Muscle layer of duodenum (tissue), 2 donors: Measurements from ENCODE around the gene PROSER1.

Source experiments
- H3K27ac ChIP-seq: one replicate; pipeline ENCODE4 v1.7.0; 2013; ENCODE audit warnings: mild to moderate bottlenecking, low read length
- H3K27me3 ChIP-seq: one replicate; pipeline ENCODE4 v1.7.0; 2013; ENCODE audit warnings: low read depth, mild to moderate bottlenecking, control low read depth, low read length
- H3K36me3 ChIP-seq, 2 donors: one replicate each; pipeline ENCODE4 v1.7.0; 2013; ENCODE audit warnings: low read length in 2 of 2, control low read depth in 1 of 2, mild to moderate bottlenecking in 1 of 2; ENCODE audit not compliant: insufficient read depth in 2 of 2, control insufficient read depth in 1 of 2
- H3K4me1 ChIP-seq, 2 donors: one replicate each; pipeline ENCODE4 v1.7.0; 2013; ENCODE audit warnings: low read length in 2 of 2, mild to moderate bottlenecking in 2 of 2, control low read depth in 1 of 2, moderate library complexity in 1 of 2; ENCODE audit not compliant: insufficient read depth in 2 of 2, control insufficient read depth in 1 of 2
- H3K4me3 ChIP-seq, 2 donors: one replicate each; pipeline ENCODE4 v1.7.0; 2013; ENCODE audit warnings: low read length in 2 of 2, low read depth in 1 of 2, mild to moderate bottlenecking in 1 of 2
- H3K9me3 ChIP-seq, 2 donors: one replicate each; pipeline ENCODE4 v1.7.0; 2013; ENCODE audit warnings: low read length in 2 of 2, control low read depth in 1 of 2, mild to moderate bottlenecking in 1 of 2; ENCODE audit not compliant: control insufficient read depth in 1 of 2
- donor health status: healthy.

PROSER1 gene

DNA sequence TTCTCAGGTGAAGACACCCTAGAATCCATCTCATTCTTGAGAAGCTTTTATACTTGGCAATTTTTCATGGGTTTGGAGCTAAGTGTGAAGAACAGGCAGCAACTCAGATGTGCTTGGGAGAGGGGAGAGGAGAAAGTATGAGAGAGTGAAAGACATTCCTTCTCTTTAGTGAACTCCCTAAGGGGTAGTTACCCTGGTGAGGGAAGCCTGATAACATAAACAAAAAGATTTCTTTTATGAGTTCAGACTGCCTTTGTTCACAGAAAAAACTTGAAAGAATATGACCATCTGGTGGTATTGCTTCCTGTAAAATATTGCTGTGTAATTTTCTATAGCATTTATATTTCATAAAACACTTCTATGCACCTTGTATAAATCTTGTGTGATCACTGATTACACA lies 47.2 kb downstream of the PROSER1 start, which contains the start of gene STOML3:
Gene STOML3, minus strand, starts transcription at position 139 of the 400 bp plus-strand sequence. Its CDS starts 110 bp downstream, at position 29.
- H3K9me3 ChIP-seq, result no peaks in the 10 kb centered on the region
- H3K27me3 ChIP-seq, result no peaks in the 10 kb centered on the region
- H3K36me3 ChIP-seq, result no peaks in the 10 kb centered on the region
- no peak within 1 kb of the TSS for H3K4me3 ChIP-seq
- H3K4me1 ChIP-seq, result no peaks in the 10 kb centered on the region
- H3K27ac ChIP-seq, result no peak within 1 kb of the TSS

- Histone ChIP-seq H3K4me3 (no peak overlapping the region), H3K9me3 (peaks cover 2 to 4% of the 10 kb centered on the region in 2 donors), H3K27ac (no peak overlapping the region)
Measured at GRCh38 chr13:38981096-38981495, 56.8 kb downstream of the PROSER1 start.

DNA sequence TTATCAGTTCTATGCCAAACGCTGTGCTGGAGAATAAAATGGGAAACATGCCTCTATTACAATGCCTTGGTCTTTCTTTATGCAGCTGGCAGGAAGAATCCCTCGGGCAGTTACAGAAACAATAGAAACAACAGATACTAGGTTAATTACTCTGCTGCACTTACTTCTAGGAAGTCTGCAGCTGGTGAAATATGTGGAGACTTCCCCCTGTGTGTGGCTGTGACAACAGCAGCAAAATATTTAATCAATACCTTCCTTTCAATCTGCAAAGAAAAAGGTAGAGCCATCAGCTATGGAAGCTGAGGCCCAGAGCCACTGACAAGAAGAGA lies 57.2 kb downstream of the PROSER1 start:
- H3K4me3 ChIP-seq, result no peak overlapping the region
- no peaks in the 10 kb centered on the region for H3K27me3 ChIP-seq
- no peaks in the 10 kb centered on the region for H3K36me3 ChIP-seq
- H3K9me3 ChIP-seq, result peaks cover 2 to 4% of the 10 kb centered on the region in 2 donors
- H3K4me1 ChIP-seq, result no peaks in the 10 kb centered on the region
- H3K27ac ChIP-seq, result no peak overlapping the region

More at GRCh38 chr13:38981096-38981495, 56.8 kb downstream of the PROSER1 start:
- Histone ChIP-seq H3K27me3 (no peaks in the 10 kb centered on the region), H3K4me1 (no peaks in the 10 kb centered on the region), H3K36me3 (no peaks in the 10 kb centered on the region)

- H3K36me3 ChIP-seq, result no peaks in the 10 kb centered on the region
- no peak overlapping the region for H3K27ac ChIP-seq
- no peak overlapping the region for H3K4me3 ChIP-seq
- no peaks in the 10 kb centered on the region for H3K4me1 ChIP-seq
- no peaks in the 10 kb centered on the region for H3K27me3 ChIP-seq
- H3K9me3 ChIP-seq, result peaks cover 2 to 4% of the 10 kb centered on the region in 2 donors
Measured at GRCh38 chr13:38979891-38980749, 57.8 kb downstream of the PROSER1 start.

DNA sequence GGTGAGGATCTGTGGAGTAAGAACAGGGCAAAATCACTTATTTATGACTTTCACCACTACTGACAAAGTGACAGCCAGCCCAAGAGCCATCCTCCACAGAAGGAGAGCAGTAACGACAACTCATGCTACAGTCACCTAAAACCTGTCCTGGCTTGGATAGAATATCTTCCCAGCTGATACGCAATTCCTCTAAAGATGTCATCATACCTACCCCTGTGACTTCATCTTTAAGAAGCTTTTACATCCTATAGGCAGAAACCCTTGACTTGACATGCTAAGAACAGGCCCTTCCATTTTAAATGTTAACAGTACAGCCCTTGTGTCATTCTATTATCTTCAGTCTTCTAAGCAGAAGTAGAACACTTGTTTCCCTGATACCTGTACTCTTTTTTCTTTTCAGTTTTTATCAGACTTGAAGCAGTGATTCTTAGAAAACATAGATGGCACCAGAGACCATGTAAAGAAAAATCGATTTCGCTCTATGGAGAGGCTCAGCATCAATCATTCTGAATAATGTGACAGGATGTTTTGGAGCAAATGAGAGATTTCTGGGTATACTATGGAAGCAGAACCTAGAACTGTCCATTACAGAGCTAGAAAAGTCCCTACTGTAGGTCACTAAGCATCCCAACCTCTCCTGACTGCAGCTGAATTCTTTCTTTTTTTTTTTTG lies 67.4 kb downstream of the PROSER1 start:
- H3K36me3 ChIP-seq, result no peaks in the 10 kb centered on the region
- H3K4me1 ChIP-seq, result no peaks in the 10 kb centered on the region
- no peak overlapping the region for H3K4me3 ChIP-seq
- no peak overlapping the region for H3K27ac ChIP-seq
- H3K27me3 ChIP-seq, result no peaks in the 10 kb centered on the region
- H3K9me3 ChIP-seq, result no peaks in the 10 kb centered on the region

DNA sequence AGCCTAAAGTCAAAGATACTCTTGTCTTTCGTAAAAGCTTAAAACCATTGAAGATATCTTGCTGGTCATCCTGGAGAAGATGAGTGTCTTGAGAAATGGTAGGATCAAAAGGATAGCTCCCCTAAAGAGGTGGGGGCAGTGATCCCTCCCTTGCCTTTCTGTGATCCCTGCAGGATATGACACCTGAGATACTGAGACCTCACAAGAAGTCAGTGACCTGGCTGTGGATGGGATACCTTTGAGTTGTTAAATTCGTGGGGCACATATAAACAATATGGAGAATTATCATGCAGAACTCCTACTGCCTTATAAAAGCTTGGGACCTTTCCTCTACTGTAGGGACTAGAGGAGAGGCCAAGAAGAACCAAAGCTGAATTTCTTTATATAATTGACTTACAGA lies 68.7 kb downstream of the PROSER1 start:
- Histone ChIP-seq H3K9me3 (no peaks in the 10 kb centered on the region), H3K36me3 (no peaks in the 10 kb centered on the region), H3K4me1 (no peaks in the 10 kb centered on the region), H3K4me3 (no peak overlapping the region), H3K27ac (no peak overlapping the region), H3K27me3 (no peaks in the 10 kb centered on the region)

GRCh38 chr13:38967446-38967845 lies 70.4 kb downstream of the PROSER1 start:
- Histone ChIP-seq H3K36me3 (no peaks in the 10 kb centered on the region), H3K4me3 (no peak overlapping the region), H3K27ac (no peak overlapping the region), H3K27me3 (no peaks in the 10 kb centered on the region), H3K4me1 (no peaks in the 10 kb centered on the region), H3K9me3 (no peaks in the 10 kb centered on the region)

- peaks cover 0 to 5% of the 10 kb centered on the region in 2 donors for H3K9me3 ChIP-seq
- H3K27me3 ChIP-seq, result no peaks in the 10 kb centered on the region
- H3K4me1 ChIP-seq, result no peaks in the 10 kb centered on the region
- no peak overlapping the region for H3K4me3 ChIP-seq
- no peak overlapping the region for H3K27ac ChIP-seq
- H3K36me3 ChIP-seq, result no peaks in the 10 kb centered on the region
Measured at GRCh38 chr13:38965281-38965680, 72.6 kb downstream of the PROSER1 start.

DNA sequence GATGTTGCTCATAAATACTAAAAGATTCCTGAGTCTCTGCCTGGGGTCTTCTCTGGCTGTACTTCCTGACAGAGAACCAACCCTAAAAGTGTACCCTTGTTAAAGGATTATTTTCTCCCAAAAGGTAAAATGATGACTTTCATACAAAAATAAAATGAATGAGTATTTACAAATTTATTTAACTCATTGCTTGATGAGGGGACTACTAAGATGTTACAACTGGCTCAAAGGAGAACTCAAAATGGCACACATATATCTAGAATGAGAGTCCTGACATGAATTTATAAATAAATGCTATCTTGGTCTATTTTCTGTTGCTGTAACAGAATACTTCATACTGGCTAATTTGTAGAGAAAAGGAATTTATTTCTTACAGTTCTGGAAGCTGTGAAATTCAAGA lies 77.7 kb downstream of the PROSER1 start:
- Histone ChIP-seq H3K27ac (no peak overlapping the region), H3K4me1 (no peaks in the 10 kb centered on the region), H3K27me3 (no peaks in the 10 kb centered on the region), H3K36me3 (no peaks in the 10 kb centered on the region), H3K9me3 (peaks cover 0 to 5% of the 10 kb centered on the region in 2 donors), H3K4me3 (no peak overlapping the region)
